ENCODE results near the gene UNC5B.
A peak's percentile ranks its signal among the peaks of the same experiment; 100 is the strongest.
"Not testable (repeated sequence)": the region's sequence is repeated elsewhere in the genome, so short reads cannot be mapped to it uniquely, and the experiment has no call there.

Gene UNC5B

GRCh38 chr10:71266147-71266917 lies 54.0 kb downstream of the UNC5B start:
- DNase-seq (ENCODE audit: low read depth in 1 of 2, low spot score in 1 of 2) = no peak

- DNase-seq (ENCODE audit: low read depth in 1 of 2, low spot score in 1 of 2) = no peak
Observed at GRCh38 chr10:71266918-71267442, 54.6 kb downstream of the UNC5B start.

GRCh38 chr10:71267508-71268240 lies 55.3 kb downstream of the UNC5B start:
- DNase-seq (ENCODE audit: low read depth in 1 of 2, low spot score in 1 of 2) = no peak

GRCh38 chr10:71268247-71268691 lies 55.9 kb downstream of the UNC5B start:
- no peak for DNase-seq (ENCODE audit: low read depth in 1 of 2, low spot score in 1 of 2)

GRCh38 chr10:71268758-71269157 lies 56.4 kb downstream of the UNC5B start:
- no peak for DNase-seq (ENCODE audit: low read depth in 1 of 2, low spot score in 1 of 2)

- DNase-seq (ENCODE audit: low read depth in 1 of 2, low spot score in 1 of 2) = no peak
Observed at GRCh38 chr10:71269301-71270288, 57.2 kb downstream of the UNC5B start.

- peak in 1 of 2 donors; percentile 23 for DNase-seq (ENCODE audit: low read depth in 1 of 2, low spot score in 1 of 2)
Observed at GRCh38 chr10:71270301-71271220, 58.2 kb downstream of the UNC5B start.

GRCh38 chr10:71271662-71272055 lies 59.3 kb downstream of the UNC5B start:
- no peak for DNase-seq (ENCODE audit: low read depth in 1 of 2, low spot score in 1 of 2)

- no peak for DNase-seq (ENCODE audit: low read depth in 1 of 2, low spot score in 1 of 2)
Observed at GRCh38 chr10:71272056-71272771, 59.8 kb downstream of the UNC5B start.

GRCh38 chr10:71272974-71273373 lies 60.6 kb downstream of the UNC5B start:
- DNase-seq (ENCODE audit: low read depth in 1 of 2, low spot score in 1 of 2) = not testable (repeated sequence)

GRCh38 chr10:71273506-71273905 lies 61.1 kb downstream of the UNC5B start:
- DNase-seq (ENCODE audit: low read depth in 1 of 2, low spot score in 1 of 2) = no peak

- no peak for DNase-seq (ENCODE audit: low read depth in 1 of 2, low spot score in 1 of 2)
Observed at GRCh38 chr10:71274901-71275796, 62.8 kb downstream of the UNC5B start.

GRCh38 chr10:71276873-71277272 lies 64.5 kb downstream of the UNC5B start:
- no peak for DNase-seq (ENCODE audit: low read depth in 1 of 2, low spot score in 1 of 2)

- no peak for DNase-seq (ENCODE audit: low read depth in 1 of 2, low spot score in 1 of 2)
Observed at GRCh38 chr10:71277914-71278665, 65.7 kb downstream of the UNC5B start.

GRCh38 chr10:71278691-71279588 lies 66.6 kb downstream of the UNC5B start:
- DNase-seq (ENCODE audit: low read depth in 1 of 2, low spot score in 1 of 2) = no peak

GRCh38 chr10:71279590-71280170 lies 67.3 kb downstream of the UNC5B start:
- DNase-seq (ENCODE audit: low read depth in 1 of 2, low spot score in 1 of 2) = no peak

Measured in activated CD4-positive, alpha-beta T cell treated with anti-CD3 and anti-CD28 coated beads, Interleukin-2, amount 50 U/mL, for 24 hours (primary cell).